Keratinocyte (primary cell): ENCODE data around the gene GTF2H4. TPM values are rescaled to one million over a fixed set of nuclear protein-coding genes. Genes with fewer than 3 reads are reported as not detected.

Experiments
- DNase-seq: peaks from one replicate; pipeline ENCODE4 v3.0.0-alpha.2; 2011; ENCODE audit warnings: low read depth, missing footprints, low spot score
- FAIRE-seq: peaks from 2 replicates; lab custom pipeline; 2011; peaks lifted over from hg19 to GRCh38; lab: Jason Lieb, UNC
- H2AFZ ChIP-seq: 2 replicates; pipeline ENCODE4 v1.6.0; 2012; ENCODE audit warnings: low read length, control low read depth, inconsistent platforms; ENCODE audit not compliant: control insufficient read depth
- H3K27ac ChIP-seq: 2 replicates; pipeline ENCODE4 v1.5.1; 2011; ENCODE audit warnings: low read length; ENCODE audit not compliant: control insufficient read depth, insufficient read depth
- H3K27me3 ChIP-seq: 3 replicates; pipeline ENCODE4 v1.6.0; 2011; ENCODE audit warnings: low read length; ENCODE audit not compliant: control insufficient read depth, insufficient read depth; ENCODE audit errors: extremely low read depth
- H3K36me3 ChIP-seq, 2 experiments: 2 replicates in 1 of 2; 3 replicates in 1 of 2; pipeline ENCODE4 v1.5.1; 2011; ENCODE audit warnings: low read length in 2 of 2, mild to moderate bottlenecking in 1 of 2; ENCODE audit not compliant: control insufficient read depth in 2 of 2, insufficient read depth in 2 of 2; ENCODE audit errors: extremely low read depth in 1 of 2
- H3K4me1 ChIP-seq: 3 replicates; pipeline ENCODE4 v1.5.1; 2011; ENCODE audit warnings: low read length; ENCODE audit not compliant: control insufficient read depth, insufficient read depth; ENCODE audit errors: extremely low read depth
- H3K4me2 ChIP-seq: 3 replicates; pipeline ENCODE4 v1.6.0; 2011; ENCODE audit warnings: low read depth, low read length; ENCODE audit not compliant: control insufficient read depth, insufficient read depth; ENCODE audit errors: extremely low read depth
- H3K4me3 ChIP-seq, 3 experiments: fragments of 200-600 bp in 1 of 3; sonication (generic) in 1 of 3; 2 replicates in 2 of 3; 3 replicates in 1 of 3; pipeline ENCODE4 v1.5.1; 2011 to 2016; ENCODE audit warnings: low read length in 3 of 3, mild to moderate bottlenecking in 3 of 3, control low read depth in 2 of 3, inconsistent platforms in 1 of 3, low read depth in 1 of 3, mixed read lengths in 1 of 3, mixed run types in 1 of 3, moderate library complexity in 1 of 3; ENCODE audit not compliant: control insufficient read depth in 2 of 3, insufficient read depth in 2 of 3; ENCODE audit errors: extremely low read depth in 1 of 3
- H3K79me2 ChIP-seq: 2 replicates; pipeline ENCODE4 v1.6.0; 2012; ENCODE audit warnings: low read length; ENCODE audit not compliant: control insufficient read depth, insufficient read depth
- H3K9ac ChIP-seq: 3 replicates; pipeline ENCODE4 v1.6.0; 2011; ENCODE audit warnings: low read length; ENCODE audit not compliant: control insufficient read depth, insufficient read depth; ENCODE audit errors: extremely low read depth
- H3K9me1 ChIP-seq: 3 replicates; pipeline ENCODE4 v1.6.0; 2011; ENCODE audit warnings: low read length; ENCODE audit not compliant: control insufficient read depth, insufficient read depth; ENCODE audit errors: extremely low read depth
- H3K9me3 ChIP-seq: 2 replicates; pipeline ENCODE4 v1.5.1; 2012; ENCODE audit warnings: low read depth, low read length; ENCODE audit not compliant: control insufficient read depth
- H4K20me1 ChIP-seq: 3 replicates; pipeline ENCODE4 v1.6.0; 2011; ENCODE audit warnings: low read length; ENCODE audit not compliant: control insufficient read depth, insufficient read depth; ENCODE audit errors: extremely low read depth
- EZH2 ChIP-seq: IDR thresholded peaks from one replicate; pipeline ENCODE4 v1.6.1; 2012; ENCODE audit warnings: inconsistent platforms, mild to moderate bottlenecking, low read length, moderate library complexity
- dilution Hi-C: fragments of 300-500 bp; cut with MboI; formaldehyde crosslinking; loops from one replicate; pipeline ENCODE4 v1.7.0; 2020; ENCODE audit warnings: low sequenced_read_pairs; ENCODE audit not compliant: extremely low pct_ligation_motif_present
- polyA plus RNA-seq, 5 experiments: library from polyadenylated mRNA; depleted of rRNA in 3 of 5; stranded (reverse) in 3 of 5; stranded (forward) in 1 of 5; unstranded in 1 of 5; fragments of >200 nt; gene quantifications; 1 replicate in 1 of 5; 2 replicates in 3 of 5; 3 replicates in 1 of 5; pipeline versions ENCODE4 v1.2.1 to v1.2.3, GENCODE V29; 2011 to 2012; ENCODE audit warnings: missing spikeins in 2 of 5, low read depth in 1 of 5, low replicate concordance in 1 of 5
- TF ChIP-seq, protein P1 (sequence below), 3 experiments: IDR thresholded peaks in 1 of 3; conservative IDR thresholded peaks in 1 of 3; optimal IDR thresholded peaks in 1 of 3; 2 replicates in 2 of 3; 3 replicates in 1 of 3; pipeline versions ENCODE3 to v1.5.1; 2011; ENCODE audit warnings: low read length in 3 of 3, mild to moderate bottlenecking in 3 of 3, moderate library complexity in 2 of 3, control low read depth in 1 of 3, inconsistent platforms in 1 of 3; ENCODE audit not compliant: insufficient read depth in 2 of 3; ENCODE audit errors: extremely low read depth in 1 of 3

Gene GTF2H4
- polyA plus RNA-seq, 1 donor (not counting 4 experiments of a cell fraction or from before 2014, with no cell fraction given): 38.7 TPM

DNA sequence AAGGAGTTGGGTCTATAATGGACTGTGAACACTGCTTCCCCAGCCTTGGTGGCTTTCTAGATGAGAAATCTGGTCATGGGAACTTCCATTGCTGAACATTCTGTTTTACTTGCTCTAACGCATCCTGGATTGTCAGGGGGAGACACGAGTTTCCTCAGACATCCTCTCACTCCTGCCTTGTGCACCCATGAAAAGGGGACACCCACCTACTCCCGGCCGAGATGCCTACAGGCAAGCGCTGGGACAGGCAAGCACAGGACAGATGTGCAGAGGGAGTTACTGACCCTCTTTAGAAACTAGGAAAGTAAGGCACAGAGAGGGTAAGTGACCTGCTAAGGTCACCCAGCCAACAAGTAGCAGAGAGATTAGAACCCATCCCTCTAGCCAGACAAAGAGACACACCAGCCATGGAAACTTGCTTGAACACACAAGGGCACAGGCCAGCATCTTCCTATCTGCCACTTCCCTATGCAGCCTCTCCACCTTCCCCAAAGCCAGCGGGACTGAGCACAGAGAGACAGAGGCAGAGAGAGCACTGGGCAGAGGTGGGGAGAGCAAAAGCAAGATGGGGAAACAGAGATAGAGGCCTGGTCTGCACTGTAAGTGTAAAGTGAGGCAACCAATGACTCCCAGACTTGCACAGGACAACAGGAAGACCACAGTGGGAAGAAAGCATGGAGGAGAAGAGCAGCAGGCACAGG lies 24.8 kb downstream of the GTF2H4 start:
- no peaks in the 10 kb centered on the region for H3K9me1 ChIP-seq
- dilution Hi-C loops: loop anchor here (25.0 kb wide), 1 partner anchor 129 kb away; no protein-coding TSS in a partner anchor
- no peak for FAIRE-seq

DNA sequence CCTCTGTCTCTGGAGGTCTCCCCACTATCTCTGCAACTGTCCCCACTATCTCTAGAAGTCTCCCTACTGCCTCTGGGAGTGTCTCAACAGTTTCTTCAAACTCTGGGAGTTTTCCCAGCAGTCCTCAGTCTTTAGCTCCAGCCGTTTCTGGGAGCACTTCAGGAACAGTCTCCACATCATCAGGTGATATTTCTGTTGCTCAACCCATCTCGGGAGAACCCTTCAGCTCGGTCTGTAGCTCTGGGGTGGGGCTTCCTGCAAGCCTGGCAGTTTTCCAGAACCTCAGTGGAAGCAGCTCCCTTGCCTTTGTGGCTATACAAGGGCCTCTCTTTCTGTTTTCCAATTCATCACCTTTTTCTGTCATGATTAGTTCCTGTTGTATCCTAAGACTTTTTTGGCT lies 27.0 kb downstream of the GTF2H4 start:
- H3K79me2 ChIP-seq: no peaks in the 10 kb centered on the region
- DNase-seq: no peak
- no peak overlapping the region for H3K9ac ChIP-seq
- H3K27me3 ChIP-seq: no peaks in the 10 kb centered on the region
- H3K9me3 ChIP-seq: no peaks in the 10 kb centered on the region
- H3K4me2 ChIP-seq: no peak overlapping the region
- dilution Hi-C loops: loop anchor here (25.0 kb wide), 1 partner anchor 127 kb away; no protein-coding TSS in a partner anchor
- no peak overlapping the region for H3K27ac ChIP-seq
- no peak overlapping the region for H2AFZ ChIP-seq
- no peak overlapping the region for H3K4me3 ChIP-seq
- no peaks in the 10 kb centered on the region for H3K9me1 ChIP-seq
- H3K36me3 ChIP-seq: no peaks in the 10 kb centered on the region
- TF ChIP-seq, protein P1, sequence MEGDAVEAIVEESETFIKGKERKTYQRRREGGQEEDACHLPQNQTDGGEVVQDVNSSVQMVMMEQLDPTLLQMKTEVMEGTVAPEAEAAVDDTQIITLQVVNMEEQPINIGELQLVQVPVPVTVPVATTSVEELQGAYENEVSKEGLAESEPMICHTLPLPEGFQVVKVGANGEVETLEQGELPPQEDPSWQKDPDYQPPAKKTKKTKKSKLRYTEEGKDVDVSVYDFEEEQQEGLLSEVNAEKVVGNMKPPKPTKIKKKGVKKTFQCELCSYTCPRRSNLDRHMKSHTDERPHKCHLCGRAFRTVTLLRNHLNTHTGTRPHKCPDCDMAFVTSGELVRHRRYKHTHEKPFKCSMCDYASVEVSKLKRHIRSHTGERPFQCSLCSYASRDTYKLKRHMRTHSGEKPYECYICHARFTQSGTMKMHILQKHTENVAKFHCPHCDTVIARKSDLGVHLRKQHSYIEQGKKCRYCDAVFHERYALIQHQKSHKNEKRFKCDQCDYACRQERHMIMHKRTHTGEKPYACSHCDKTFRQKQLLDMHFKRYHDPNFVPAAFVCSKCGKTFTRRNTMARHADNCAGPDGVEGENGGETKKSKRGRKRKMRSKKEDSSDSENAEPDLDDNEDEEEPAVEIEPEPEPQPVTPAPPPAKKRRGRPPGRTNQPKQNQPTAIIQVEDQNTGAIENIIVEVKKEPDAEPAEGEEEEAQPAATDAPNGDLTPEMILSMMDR (optimal IDR thresholded peaks at IDR 0.05 in 1 of 3, IDR thresholded peaks at IDR 0.05 in 1 of 3, conservative IDR thresholded peaks at IDR 0.05 in 1 of 3; ENCODE audit: extremely low read depth in 1 of 3, insufficient read depth in 2 of 3, low read length in 3 of 3): no peak
- TF ChIP-seq EZH2: no peak
- peaks cover 9% of the 10 kb centered on the region for H3K4me1 ChIP-seq
- H4K20me1 ChIP-seq: no peaks in the 10 kb centered on the region
- FAIRE-seq: peak; percentile 13

More for the DNA sequence above, 24.8 kb downstream of the GTF2H4 start:
- Histone ChIP-seq H3K27me3 (no peaks in the 10 kb centered on the region), H2AFZ (no peak overlapping the region), H3K36me3 (no peaks in the 10 kb centered on the region), H3K79me2 (no peaks in the 10 kb centered on the region), H3K9ac (no peak overlapping the region), H3K27ac (no peak overlapping the region), H3K4me3 (no peak overlapping the region), H3K4me1 (peaks cover 6% of the 10 kb centered on the region), H3K4me2 (no peak overlapping the region), H4K20me1 (no peaks in the 10 kb centered on the region), H3K9me3 (no peaks in the 10 kb centered on the region)
- TF ChIP-seq, protein P1 (optimal IDR thresholded peaks at IDR 0.05 in 1 of 3, IDR thresholded peaks at IDR 0.05 in 1 of 3, conservative IDR thresholded peaks at IDR 0.05 in 1 of 3; ENCODE audit: extremely low read depth in 1 of 3, insufficient read depth in 2 of 3, low read length in 3 of 3): no peak
- TF ChIP-seq EZH2: no peak
- no peak for DNase-seq
